IMR-90 (cell line): ENCODE results near the gene ITGB1BP1. TPM values are rescaled to one million over a fixed set of nuclear protein-coding genes. Genes with fewer than 3 reads are reported as not detected.

Experiments
- ATAC-seq: fragments of 200-7000 bp; cut with Tn5 transposase; 2 replicates; pipeline ENCODE4 v1.9.1; 2020; ENCODE audit warnings: low read depth, mild to moderate bottlenecking, moderate library complexity
- BruUV-seq: library from RNA; stranded (reverse); fragments of 400-500 nt; replicated peaks from 2 replicates; lab custom pipeline; 2021; lab: Mats Ljungman, UMichigan
- CTCF ChIA-PET: fragments of 300-600 bp; formaldehyde crosslinking; extraction: SDS; loops from one replicate; lab custom pipeline; 2021; ENCODE audit warnings: antibody characterized with exemption; lab: Yijun Ruan, JAX
- POLR2A ChIA-PET: fragments of 300-600 bp; sonication (Branson Sonifier 250); formaldehyde crosslinking; loops from one replicate; lab custom pipeline; 2022; ENCODE audit warnings: antibody characterized with exemption; ENCODE audit not compliant: unreplicated experiment; lab: Charles Lee
- DNase-seq: peaks from one replicate; pipeline ENCODE4 v3.0.0; 2013
- H2AFZ ChIP-seq: replicated peaks from 2 replicates; pipeline ENCODE3; 2013; ENCODE audit warnings: low read length, mild to moderate bottlenecking; ENCODE audit not compliant: poor library complexity
- H2AK5ac ChIP-seq: 2 replicates; pipeline ENCODE4 v1.6.1; 2013; ENCODE audit warnings: low read depth, low read length, inconsistent platforms
- H2AK9ac ChIP-seq: replicated peaks from 2 replicates; pipeline ENCODE3; 2013; ENCODE audit warnings: mild to moderate bottlenecking, low read depth, low read length, moderate library complexity; ENCODE audit not compliant: poor library complexity
- H2BK120ac ChIP-seq: 2 replicates; pipeline ENCODE4 v1.6.1; 2013; ENCODE audit warnings: low read depth, low read length, inconsistent platforms
- H2BK15ac ChIP-seq: 3 replicates; pipeline ENCODE4 v1.6.1; 2013; ENCODE audit warnings: low read depth, low read length, inconsistent platforms
- H2BK20ac ChIP-seq: 2 replicates; pipeline ENCODE4 v1.6.1; 2013; ENCODE audit warnings: low read depth, mild to moderate bottlenecking, inconsistent platforms, low read length, moderate library complexity
- H2BK5ac ChIP-seq: 2 replicates; pipeline ENCODE4 v1.6.1; 2013; ENCODE audit warnings: mild to moderate bottlenecking, low read depth, low read length, inconsistent platforms; ENCODE audit not compliant: poor library complexity, severe bottlenecking
- H3K14ac ChIP-seq: replicated peaks from 2 replicates; pipeline ENCODE4 v1.6.1; 2013; ENCODE audit warnings: low read depth, low read length, inconsistent platforms
- H3K18ac ChIP-seq: 2 replicates; pipeline ENCODE4 v1.6.1; 2013; ENCODE audit warnings: low read depth, low read length, control low read depth
- H3K23ac ChIP-seq: 2 replicates; pipeline ENCODE4 v1.6.1; 2013; ENCODE audit warnings: low read depth, low read length, inconsistent platforms
- H3K27ac ChIP-seq: 2 replicates; pipeline ENCODE4 v1.5.1; 2013; ENCODE audit warnings: mild to moderate bottlenecking, control low read depth, low read length; ENCODE audit not compliant: insufficient read depth
- H3K27me3 ChIP-seq: 2 replicates; pipeline ENCODE4 v1.6.1; 2013; ENCODE audit warnings: low read length; ENCODE audit not compliant: control insufficient read depth, insufficient read depth
- H3K36me3 ChIP-seq: 2 replicates; pipeline ENCODE4 v1.6.1; 2013; ENCODE audit warnings: low read length, mixed read lengths; ENCODE audit not compliant: control insufficient read depth, insufficient read depth
- H3K4ac ChIP-seq: 2 replicates; pipeline ENCODE4 v1.6.1; 2013; ENCODE audit warnings: low read depth, low read length, inconsistent platforms
- H3K4me1 ChIP-seq: 2 replicates; pipeline ENCODE4 v1.6.1; 2013; ENCODE audit warnings: low read length, mixed read lengths; ENCODE audit not compliant: control insufficient read depth, insufficient read depth
- H3K4me2 ChIP-seq: 2 replicates; pipeline ENCODE4 v1.6.1; 2013; ENCODE audit warnings: low read depth, mild to moderate bottlenecking, control low read depth, low read length, moderate library complexity
- H3K4me3 ChIP-seq: 2 replicates; pipeline ENCODE4 v1.5.1; 2013; ENCODE audit warnings: low read depth, mild to moderate bottlenecking, control low read depth, low read length, moderate library complexity; ENCODE audit not compliant: insufficient read depth
- H3K56ac ChIP-seq: 2 replicates; pipeline ENCODE4 v1.6.1; 2013; ENCODE audit warnings: low read length, inconsistent platforms; ENCODE audit not compliant: insufficient read depth; ENCODE audit errors: extremely low read depth
- H3K79me1 ChIP-seq, 2 experiments: 2 replicates each; pipeline ENCODE4 v1.6.1; 2013; ENCODE audit warnings: low read length in 2 of 2, inconsistent platforms in 1 of 2, low read depth in 1 of 2
- H3K9ac ChIP-seq: 2 replicates; pipeline ENCODE4 v1.6.1; 2013; ENCODE audit warnings: low read depth, low read length, control low read depth
- H3K9me1 ChIP-seq: 2 replicates; pipeline ENCODE4 v1.6.1; 2013; ENCODE audit warnings: low read length, inconsistent platforms; ENCODE audit not compliant: insufficient read depth
- H3K9me3 ChIP-seq: 2 replicates; pipeline ENCODE4 v1.6.1; 2013; ENCODE audit warnings: low read length; ENCODE audit not compliant: control insufficient read depth, insufficient read depth
- H4K20me1 ChIP-seq: 2 replicates; pipeline ENCODE4 v1.6.1; 2013; ENCODE audit warnings: low read length, inconsistent platforms; ENCODE audit not compliant: insufficient read depth
- H4K5ac ChIP-seq: 2 replicates; pipeline ENCODE4 v1.6.1; 2013; ENCODE audit warnings: mild to moderate bottlenecking, low read depth, low read length, control low read depth
- H4K8ac ChIP-seq, 2 experiments: 2 replicates each; pipeline ENCODE4 v1.6.1; 2013; ENCODE audit warnings: low read depth in 2 of 2, low read length in 2 of 2, control low read depth in 1 of 2, inconsistent platforms in 1 of 2
- H4K91ac ChIP-seq: 2 replicates; pipeline ENCODE4 v1.6.1; 2013; ENCODE audit warnings: low read depth, low read length, inconsistent platforms; ENCODE audit not compliant: insufficient read depth
- BHLHE40 ChIP-seq: fragments of 150-350 bp; IDR thresholded peaks from 2 replicates; pipeline ENCODE4 v1.6.1; 2016; ENCODE audit warnings: mild to moderate bottlenecking, low read depth, low read length
- CEBPB ChIP-seq: IDR thresholded peaks from 2 replicates; pipeline ENCODE4 v1.6.1; 2012; ENCODE audit warnings: low read depth, low read length, improper control_type of control experiment
- CHD1 ChIP-seq: IDR thresholded peaks from 2 replicates; pipeline ENCODE4 v1.6.1; 2012; ENCODE audit warnings: low read depth, low read length, improper control_type of control experiment
- CTCF ChIP-seq: conservative IDR thresholded peaks from 2 replicates; pipeline ENCODE4 v1.5.1; 2012; ENCODE audit warnings: mild to moderate bottlenecking, low read depth, low read length, improper control_type of control experiment
- ELK1 ChIP-seq: fragments of 150-350 bp; IDR thresholded peaks from 2 replicates; pipeline ENCODE4 v1.6.1; 2016; ENCODE audit warnings: low read depth, mild to moderate bottlenecking, low read length, moderate library complexity, borderline replicate concordance
- FOS ChIP-seq: fragments of 150-350 bp; IDR thresholded peaks from 2 replicates; pipeline ENCODE4 v1.6.1; 2016; ENCODE audit warnings: low read depth, low read length
- MAFK ChIP-seq: IDR thresholded peaks from 2 replicates; pipeline ENCODE4 v1.6.1; 2012; ENCODE audit warnings: low read depth, low read length, improper control_type of control experiment
- MXI1 ChIP-seq: IDR thresholded peaks from 2 replicates; pipeline ENCODE4 v1.6.1; 2012; ENCODE audit warnings: low read depth, mild to moderate bottlenecking, low read length, moderate library complexity, borderline replicate concordance
- NFE2L2 ChIP-seq: fragments of 150-350 bp; IDR thresholded peaks from 2 replicates; pipeline ENCODE4 v1.6.1; 2016; ENCODE audit warnings: low read depth, mild to moderate bottlenecking, low read length
- POLR2A ChIP-seq: IDR thresholded peaks from 2 replicates; pipeline ENCODE4 v1.6.1; 2012; ENCODE audit warnings: mild to moderate bottlenecking, low read depth, low read length
- RAD21 ChIP-seq: IDR thresholded peaks from 2 replicates; pipeline ENCODE4 v1.6.1; 2012; ENCODE audit warnings: low read length, improper control_type of control experiment
- RCOR1 ChIP-seq: IDR thresholded peaks from 2 replicates; pipeline ENCODE4 v1.6.1; 2012; ENCODE audit warnings: mild to moderate bottlenecking, low read length, improper control_type of control experiment; ENCODE audit not compliant: insufficient replicate concordance
- RFX5 ChIP-seq: IDR thresholded peaks from 2 replicates; pipeline ENCODE4 v1.8.0; 2012; ENCODE audit warnings: low read depth, mild to moderate bottlenecking, low read length, moderate library complexity
- SMC3 ChIP-seq: fragments of 150-350 bp; IDR thresholded peaks from 2 replicates; pipeline ENCODE4 v1.6.1; 2016; ENCODE audit warnings: low read depth, mild to moderate bottlenecking, antibody characterized with exemption, low read length, moderate library complexity
- USF2 ChIP-seq: fragments of 150-350 bp; IDR thresholded peaks from 2 replicates; pipeline ENCODE4 v1.6.1; 2017; ENCODE audit warnings: mild to moderate bottlenecking, antibody characterized with exemption, low read length, low read depth
- WGBS, 2 experiments: methylation state at CpG; one replicate each; pipeline versions ENCODE4 v1.1.5 to v1.1.7; 2013; ENCODE audit warnings: missing lambda C conversion rate in 2 of 2; ENCODE audit not compliant: insufficient read length in 1 of 2; ENCODE audit errors: extremely low coverage in 2 of 2; 5-methylcytosine and 5-hydroxymethylcytosine counted together
- dilution Hi-C: fragments of 300-500 bp; cut with HindIII; formaldehyde crosslinking; loops from one replicate; pipeline ENCODE4 v1.14.3; 2018; ENCODE audit warnings: low sequenced_read_pairs; ENCODE audit not compliant: unreplicated experiment
- in situ Hi-C: fragments of 300-500 bp; cut with MboI; formaldehyde crosslinking; loops from 3 replicates; pipeline ENCODE4 v1.14.3; 2019; ENCODE audit warnings: low sequenced_read_pairs, inconsistent platforms, mixed read lengths
- intact Hi-C: fragments of 100-400 bp; cut with micrococcal nuclease; formaldehyde crosslinking; loops from 2 replicates; pipeline ENCODE4 v1.10.0; 2022
- polyA plus RNA-seq, 3 experiments: library from polyadenylated mRNA; depleted of rRNA; stranded (reverse); fragments of >200 nt; gene quantifications; 2 replicates each; pipeline ENCODE4 v1.2.3, GENCODE V29; 2012; ENCODE audit warnings: low replicate concordance in 1 of 3
- total RNA-seq: library from RNA; depleted of rRNA; stranded (reverse); fragments of >200 nt; gene quantifications from 2 replicates; pipeline ENCODE4 v1.2.3, GENCODE V29; 2012

Gene ITGB1BP1
- total and polyA plus RNA-seq, 2 of the 4 experiments (the other 2 are of a cell fraction), result 48.6 to 88.1 TPM

- peaks cover 21% of the 10 kb centered on the region for H3K36me3 ChIP-seq
- peak overlapping the region in 1 of 2 experiments; percentile 66; a peak in 2 of 4 replicates for H4K8ac ChIP-seq
- in situ Hi-C loops (no loop called here), dilution Hi-C loops (no loop called here), intact Hi-C loops (no loop called here)
- H3K9me1 ChIP-seq, result peaks cover 7% of the 10 kb centered on the region; the same call in 1 of the 2 replicates
- H2BK5ac ChIP-seq, result peak overlapping the region; percentile 89
- peak overlapping the region; percentile 24; the same call in 1 of the 2 replicates for H3K4ac ChIP-seq
- no peak overlapping the region for H2BK20ac ChIP-seq
- peak overlapping the region; percentile 85 for H4K5ac ChIP-seq
- no peaks in the 10 kb centered on the region for H3K9me3 ChIP-seq
- no CpG with 5 or more reads among the region's 3 CpGs for WGBS, 2 experiments
- H3K4me1 ChIP-seq, result peaks cover 11% of the 10 kb centered on the region
- peak; percentile 39 for ATAC-seq
- peak overlapping the region; percentile 42; the same call in 1 of the 2 replicates for H4K91ac ChIP-seq
- H3K79me1 ChIP-seq, result peaks cover 4 to 6% of the 10 kb centered on the region in 2 experiments; a peak in 3 of 4 replicates
- BruUV-seq, result no TSS peak
- H4K20me1 ChIP-seq, result peaks cover 13% of the 10 kb centered on the region; the same call in 1 of the 2 replicates
- peak; percentile 41 for DNase-seq
- 0 out of 2 replicates have a peak overlapping the region, but pooled peaks have one; percentile 1 for H3K14ac ChIP-seq
- ChIA-PET POLR2A (interaction anchor here (0.6 to 0.9 kb wide), 2 partner anchors 10 to 18 kb away, joined by 4 to 5 read pairs; partner anchors contain the start of gene ITGB1BP1), CTCF (interaction anchor here (1.3 to 1.6 kb wide), 2 partner anchors 10 to 14 kb away, joined by 3 to 5 read pairs; no protein-coding TSS in a partner anchor)
- H2BK15ac ChIP-seq, result peak overlapping the region; percentile 80; the same call in 1 of the 3 replicates
- no peak overlapping the region for H3K9ac ChIP-seq
- H3K18ac ChIP-seq, result peak overlapping the region; percentile 81; the same call in 1 of the 2 replicates
- peak overlapping the region; percentile 83 for H2AK5ac ChIP-seq
- H2AFZ ChIP-seq, result no peak overlapping the region
- H3K27ac ChIP-seq, result peak overlapping the region; percentile 91
- H3K27me3 ChIP-seq, result no peaks in the 10 kb centered on the region
- H2BK120ac ChIP-seq, result no peak overlapping the region; the same call in 1 of the 2 replicates
- no peak overlapping the region for H2AK9ac ChIP-seq
- H3K56ac ChIP-seq, result peak overlapping the region; percentile 28; the same call in 1 of the 2 replicates
- no peak overlapping the region for H3K4me3 ChIP-seq
- H3K23ac ChIP-seq, result peak overlapping the region; percentile 31; the same call in 1 of the 2 replicates
- H3K4me2 ChIP-seq, result peak overlapping the region; percentile 52
- TF ChIP-seq SMC3 (no peak), POLR2A (no peak), ELK1 (no peak), USF2 (no peak), MAFK (no peak), RFX5 (no peak), CTCF (no peak), CEBPB (no peak), RAD21 (no peak), RCOR1 (no peak), CHD1 (no peak), MXI1 (no peak), FOS (no peak), NFE2L2 (no peak), BHLHE40 (no peak)
Measured at GRCh38 chr2:9441556-9441955, 18.2 kb upstream of the ITGB1BP1 start.
